Lower leg skin (tissue), 3 donors: ENCODE measurements around the gene SOX6.

Experiments
- CTCF ChIP-seq, 3 donors: fragments of 450-650 bp; IDR thresholded peaks; one replicate each; pipeline ENCODE4 v1.5.1; 2016; ENCODE audit warnings: antibody characterized with exemption in 3 of 3, mild to moderate bottlenecking in 3 of 3, moderate library complexity in 2 of 3
- POLR2A ChIP-seq, 2 donors: fragments of 450-650 bp; IDR thresholded peaks; one replicate each; pipeline ENCODE4 v1.6.1; 2016 to 2017; ENCODE audit warnings: antibody characterized with exemption in 2 of 2, mild to moderate bottlenecking in 1 of 2, moderate library complexity in 1 of 2

GRCh38 chr11:16193897-16194381 lies 162.4 kb downstream of the SOX6 start:
- no peak for TF ChIP-seq CTCF (IDR thresholded peaks at IDR 0.05)
- TF ChIP-seq POLR2A (IDR thresholded peaks at IDR 0.05), result no peak
